GM12864 (cell line): ENCODE measurements around the gene COPA.

Source experiments
- DNase-seq: peaks from one replicate; pipeline ENCODE4 v3.0.0-alpha.2; 2011; ENCODE audit warnings: low read depth
- H3K4me3 ChIP-seq: 2 replicates; pipeline ENCODE4 v1.5.1; 2011; ENCODE audit warnings: mild to moderate bottlenecking, low read depth, low read length, control low read depth
- CTCF ChIP-seq: IDR thresholded peaks from 2 replicates; pipeline ENCODE4 v1.5.1; 2011; ENCODE audit warnings: low read depth, mild to moderate bottlenecking, moderate library complexity, low read length, control low read depth, inconsistent platforms; ENCODE audit errors: missing control alignments

The COPA gene

GRCh38 chr1:160342526-160342925 is 524 bp downstream of the COPA start:
- no peak for TF ChIP-seq CTCF
- DNase-seq, result no peak
- peak overlapping the region; percentile 93 for H3K4me3 ChIP-seq

GRCh38 chr1:160340866-160341265 is 2.2 kb downstream of the COPA start:
- no peak for DNase-seq
- no peak for TF ChIP-seq CTCF
- peak overlapping the region; percentile 6; the same call in 1 of the 2 replicates for H3K4me3 ChIP-seq

GRCh38 chr1:160340146-160340545 is 2.9 kb downstream of the COPA start:
- TF ChIP-seq CTCF, result no peak
- DNase-seq, result no peak
- no peak overlapping the region for H3K4me3 ChIP-seq

- TF ChIP-seq CTCF, result no peak
- H3K4me3 ChIP-seq, result no peak overlapping the region
- no peak for DNase-seq
These were observed 4.5 kb downstream of the COPA start for GRCh38 chr1:160338580-160338979.

- TF ChIP-seq CTCF, result no peak
- no peak overlapping the region for H3K4me3 ChIP-seq
- DNase-seq, result no peak
These were observed 10.5 kb downstream of the COPA start for GRCh38 chr1:160332516-160332915.

GRCh38 chr1:160330119-160330518 is 12.9 kb downstream of the COPA start:
- no peak overlapping the region for H3K4me3 ChIP-seq
- no peak for DNase-seq
- TF ChIP-seq CTCF, result no peak

GRCh38 chr1:160328184-160328583 is 14.9 kb downstream of the COPA start:
- TF ChIP-seq CTCF, result no peak
- DNase-seq, result no peak
- H3K4me3 ChIP-seq, result no peak overlapping the region
